Measurements from ENCODE around the gene ALCAM.
"Not testable (repeated sequence)": the region's sequence is repeated elsewhere in the genome, so short reads cannot be mapped to it uniquely, and the experiment has no call there.

The ALCAM gene

DNA sequence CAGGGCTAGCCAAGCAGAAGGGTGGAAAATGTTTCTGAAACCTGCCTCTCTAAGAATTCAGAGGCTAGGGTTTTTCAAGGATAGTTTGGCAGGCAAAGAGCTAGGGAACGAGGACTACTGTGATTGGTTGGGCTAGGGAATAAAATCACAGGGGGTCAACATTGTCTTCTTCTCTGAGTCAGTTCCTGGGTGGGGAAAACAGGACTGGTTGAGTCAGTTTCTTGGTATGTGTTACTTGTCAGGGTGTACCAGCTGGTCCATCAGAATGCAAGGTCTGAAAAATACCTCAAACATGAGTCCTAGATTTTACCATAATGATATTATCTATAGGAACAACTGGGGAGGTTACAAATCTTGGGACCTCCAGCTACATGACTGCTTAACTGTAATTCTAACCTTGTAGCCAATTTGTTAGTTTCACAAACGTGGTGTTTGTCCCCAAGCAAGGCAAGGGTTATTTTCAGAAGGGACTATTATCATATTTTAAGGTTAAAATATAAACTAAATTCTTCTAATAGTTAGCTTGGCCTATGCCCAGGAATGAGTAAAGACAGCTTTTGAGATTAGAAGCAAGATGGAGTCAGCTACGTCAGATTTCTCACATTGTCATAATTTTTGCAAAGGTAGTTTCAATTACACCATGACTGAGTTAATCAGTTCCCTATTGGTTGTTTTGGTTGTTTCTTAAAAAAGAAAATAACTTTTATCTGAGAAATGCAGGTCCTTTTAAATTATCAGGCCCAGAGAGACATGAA, 231.5 kb downstream of the ALCAM start:
- WGBS, 2 experiments: 91 to 93% methylated on average over 2 to 3 of the region's 3 CpGs
- H3K9me3 ChIP-seq (ENCODE audit: control insufficient read depth, low read length): no peaks in the 10 kb centered on the region
- no peaks in the 10 kb centered on the region for H3K4me1 ChIP-seq (ENCODE audit: control insufficient read depth, insufficient read depth, low read length)
- no peak overlapping the region for H3K27ac ChIP-seq (ENCODE audit: insufficient read depth, low read depth, low read length, poor library complexity, severe bottlenecking)
- H3K36me3 ChIP-seq (ENCODE audit: control insufficient read depth, insufficient read depth, low read length): no peaks in the 10 kb centered on the region
- no peak overlapping the region for H3K4me3 ChIP-seq (ENCODE audit: insufficient read depth, low read depth, low read length)
- H3K27me3 ChIP-seq (ENCODE audit: control insufficient read depth, insufficient read depth, low read length, poor library complexity, severe bottlenecking): no peaks in the 10 kb centered on the region

DNA sequence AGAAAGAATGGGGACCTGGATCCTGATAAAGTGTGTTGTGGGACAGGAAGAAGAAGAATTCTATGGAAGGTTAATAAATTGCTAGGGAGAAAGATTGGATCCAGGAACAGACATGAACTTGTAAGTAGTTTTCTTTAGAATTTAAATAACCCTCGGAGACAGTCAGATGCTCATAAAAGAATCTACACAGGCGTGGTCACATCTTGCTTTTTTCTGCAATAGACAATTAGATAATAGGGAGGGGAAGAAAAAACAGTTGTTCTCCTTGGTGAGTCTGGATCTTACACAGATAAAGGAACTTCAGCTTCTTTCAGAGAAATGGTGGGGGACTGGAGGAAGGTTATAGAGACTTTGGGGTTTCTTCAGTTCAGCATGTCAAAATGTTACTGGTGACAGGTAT, 232.6 kb downstream of the ALCAM start:
- no peaks in the 10 kb centered on the region for H3K9me3 ChIP-seq (ENCODE audit: control insufficient read depth, low read length)
- 95 to 96% methylated on average over 2 of the region's 2 CpGs for WGBS, 2 experiments
- no peak overlapping the region for H3K4me3 ChIP-seq (ENCODE audit: insufficient read depth, low read depth, low read length)
- H3K4me1 ChIP-seq (ENCODE audit: control insufficient read depth, insufficient read depth, low read length): no peaks in the 10 kb centered on the region
- no peak overlapping the region for H3K27ac ChIP-seq (ENCODE audit: insufficient read depth, low read depth, low read length, poor library complexity, severe bottlenecking)
- H3K36me3 ChIP-seq (ENCODE audit: control insufficient read depth, insufficient read depth, low read length): no peaks in the 10 kb centered on the region
- no peaks in the 10 kb centered on the region for H3K27me3 ChIP-seq (ENCODE audit: control insufficient read depth, insufficient read depth, low read length, poor library complexity, severe bottlenecking)

DNA sequence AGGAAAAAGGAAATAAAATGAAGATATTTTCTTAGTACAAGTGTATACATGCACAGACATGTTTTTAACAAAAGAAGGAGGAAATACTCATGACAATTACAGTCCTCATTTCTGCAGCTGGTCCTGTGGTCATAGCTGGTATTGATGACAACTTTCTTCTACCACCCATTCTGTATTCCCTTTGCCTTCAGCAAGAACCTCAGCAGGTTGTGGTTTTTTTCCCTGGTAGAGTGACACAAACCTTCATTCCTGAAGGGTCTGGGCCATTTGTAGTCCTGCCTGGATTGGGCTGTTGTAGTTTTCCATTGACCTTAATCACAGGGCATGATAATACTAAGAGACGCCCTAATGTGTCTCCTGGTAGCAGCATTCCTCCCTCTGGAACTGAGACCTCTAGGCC, 235.0 kb downstream of the ALCAM start:
- not testable (repeated sequence) for H3K4me3 ChIP-seq (ENCODE audit: insufficient read depth, low read depth, low read length); H3K4me1 ChIP-seq (ENCODE audit: control insufficient read depth, insufficient read depth, low read length); H3K9me3 ChIP-seq (ENCODE audit: control insufficient read depth, low read length); H3K27me3 ChIP-seq (ENCODE audit: control insufficient read depth, insufficient read depth, low read length, poor library complexity, severe bottlenecking); H3K27ac ChIP-seq (ENCODE audit: insufficient read depth, low read depth, low read length, poor library complexity, severe bottlenecking); H3K36me3 ChIP-seq (ENCODE audit: control insufficient read depth, insufficient read depth, low read length)
- WGBS, 2 experiments: 97 to 100% methylated on average over 1 of the region's 1 CpG

DNA sequence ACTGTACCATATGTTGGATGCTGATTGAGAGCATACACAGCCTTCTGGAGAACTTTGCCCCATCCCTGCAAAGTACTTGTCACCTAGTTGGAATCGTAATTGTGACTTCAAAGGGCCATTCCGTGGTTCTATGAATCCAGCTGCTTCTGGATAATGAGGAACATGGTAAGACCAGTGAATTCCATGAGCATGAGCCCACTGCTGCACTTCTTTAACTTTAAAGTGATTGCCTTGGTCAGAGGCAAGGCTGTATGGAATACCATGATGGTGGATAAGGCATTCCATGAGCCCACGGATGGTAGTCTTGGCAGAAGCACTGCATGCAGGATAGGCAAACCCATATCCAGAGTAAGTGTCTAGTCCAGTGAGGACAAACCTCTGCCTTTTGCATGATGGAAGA, 235.6 kb downstream of the ALCAM start:
- WGBS, 2 experiments: 95% methylated on average over 3 of the region's 3 CpGs
- not testable (repeated sequence) for H3K4me3 ChIP-seq (ENCODE audit: insufficient read depth, low read depth, low read length); H3K36me3 ChIP-seq (ENCODE audit: control insufficient read depth, insufficient read depth, low read length); H3K9me3 ChIP-seq (ENCODE audit: control insufficient read depth, low read length); H3K27ac ChIP-seq (ENCODE audit: insufficient read depth, low read depth, low read length, poor library complexity, severe bottlenecking); H3K4me1 ChIP-seq (ENCODE audit: control insufficient read depth, insufficient read depth, low read length); H3K27me3 ChIP-seq (ENCODE audit: control insufficient read depth, insufficient read depth, low read length, poor library complexity, severe bottlenecking)

DNA sequence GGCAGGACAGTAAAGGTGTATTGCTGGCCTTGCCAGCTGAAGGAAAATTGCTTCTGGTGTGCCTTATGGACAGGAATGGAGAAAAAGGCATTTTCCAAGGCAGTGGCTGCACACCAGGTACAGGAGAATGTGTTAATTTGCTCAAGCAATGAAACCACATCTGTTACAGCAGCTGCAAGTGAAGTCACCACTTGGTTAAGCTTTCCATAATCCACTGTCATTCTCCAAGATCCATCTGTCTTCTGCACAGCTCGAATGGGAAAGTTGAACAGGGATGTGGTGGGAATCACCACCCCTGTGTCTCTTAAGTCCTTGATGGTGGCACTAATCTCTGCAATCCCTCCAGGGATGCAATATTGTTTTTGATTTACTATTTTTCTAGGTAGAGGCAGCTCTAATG, 236.8 kb downstream of the ALCAM start:
- not testable (repeated sequence) for H3K9me3 ChIP-seq (ENCODE audit: control insufficient read depth, low read length); H3K36me3 ChIP-seq (ENCODE audit: control insufficient read depth, insufficient read depth, low read length); H3K4me3 ChIP-seq (ENCODE audit: insufficient read depth, low read depth, low read length); H3K4me1 ChIP-seq (ENCODE audit: control insufficient read depth, insufficient read depth, low read length); H3K27ac ChIP-seq (ENCODE audit: insufficient read depth, low read depth, low read length, poor library complexity, severe bottlenecking); H3K27me3 ChIP-seq (ENCODE audit: control insufficient read depth, insufficient read depth, low read length, poor library complexity, severe bottlenecking)
- WGBS, 2 experiments: 91 to 95% methylated on average over 1 of the region's 1 CpG

DNA sequence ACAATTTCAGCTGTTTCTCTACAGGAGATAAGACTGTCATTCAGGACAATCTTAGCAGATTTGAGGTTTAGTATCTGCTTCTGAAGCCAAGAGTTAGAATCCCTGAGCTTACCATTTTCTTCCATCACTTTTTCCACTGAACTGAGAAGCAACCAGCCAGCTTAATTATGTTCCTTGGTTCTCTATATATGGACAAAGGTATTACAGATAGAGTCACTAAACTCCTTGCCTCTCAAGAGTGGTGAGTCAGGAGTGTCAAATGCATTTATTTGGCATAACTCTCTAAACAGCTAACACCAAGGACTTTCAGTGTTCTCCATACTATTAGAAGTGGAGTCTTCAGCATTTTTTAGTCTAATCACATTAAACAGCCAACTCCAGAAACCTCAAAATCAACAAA, 239.3 kb downstream of the ALCAM start:
- Histone ChIP-seq H3K4me3 (ENCODE audit: insufficient read depth, low read depth, low read length) (no peak overlapping the region), H3K9me3 (ENCODE audit: control insufficient read depth, low read length) (no peaks in the 10 kb centered on the region), H3K27me3 (ENCODE audit: control insufficient read depth, insufficient read depth, low read length, poor library complexity, severe bottlenecking) (no peaks in the 10 kb centered on the region), H3K27ac (ENCODE audit: insufficient read depth, low read depth, low read length, poor library complexity, severe bottlenecking) (no peak overlapping the region), H3K4me1 (ENCODE audit: control insufficient read depth, insufficient read depth, low read length) (no peaks in the 10 kb centered on the region), H3K36me3 (ENCODE audit: control insufficient read depth, insufficient read depth, low read length) (no peaks in the 10 kb centered on the region)

DNA sequence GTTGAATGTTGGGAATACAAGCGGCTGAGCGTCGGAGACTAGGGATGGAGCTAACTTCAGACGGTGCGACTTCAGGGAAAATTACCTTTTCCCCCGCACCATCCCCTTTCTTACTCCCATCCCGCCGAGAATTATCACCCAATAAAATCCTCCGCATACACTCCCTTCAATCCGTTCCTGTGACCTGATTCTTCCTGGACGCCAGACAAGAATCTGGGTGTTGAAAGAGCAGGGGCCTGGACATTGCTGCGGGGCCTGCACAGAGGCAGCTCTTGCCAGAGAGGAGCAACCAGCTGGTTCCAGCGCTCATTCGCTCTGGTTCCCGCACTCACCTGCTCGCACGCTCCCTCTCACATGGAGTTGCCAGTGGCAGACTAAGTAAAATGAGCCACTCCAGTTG, 241.9 kb downstream of the ALCAM start:
- H3K4me1 ChIP-seq (ENCODE audit: control insufficient read depth, insufficient read depth, low read length): peaks cover 8% of the 10 kb centered on the region
- no peaks in the 10 kb centered on the region for H3K9me3 ChIP-seq (ENCODE audit: control insufficient read depth, low read length)
- no peak overlapping the region for H3K27ac ChIP-seq (ENCODE audit: insufficient read depth, low read depth, low read length, poor library complexity, severe bottlenecking)
- H3K36me3 ChIP-seq (ENCODE audit: control insufficient read depth, insufficient read depth, low read length): no peaks in the 10 kb centered on the region
- no peak overlapping the region for H3K4me3 ChIP-seq (ENCODE audit: insufficient read depth, low read depth, low read length)
- H3K27me3 ChIP-seq (ENCODE audit: control insufficient read depth, insufficient read depth, low read length, poor library complexity, severe bottlenecking): no peaks in the 10 kb centered on the region
- 92% methylated on average over 17 of the region's 17 CpGs for WGBS, 2 experiments

DNA sequence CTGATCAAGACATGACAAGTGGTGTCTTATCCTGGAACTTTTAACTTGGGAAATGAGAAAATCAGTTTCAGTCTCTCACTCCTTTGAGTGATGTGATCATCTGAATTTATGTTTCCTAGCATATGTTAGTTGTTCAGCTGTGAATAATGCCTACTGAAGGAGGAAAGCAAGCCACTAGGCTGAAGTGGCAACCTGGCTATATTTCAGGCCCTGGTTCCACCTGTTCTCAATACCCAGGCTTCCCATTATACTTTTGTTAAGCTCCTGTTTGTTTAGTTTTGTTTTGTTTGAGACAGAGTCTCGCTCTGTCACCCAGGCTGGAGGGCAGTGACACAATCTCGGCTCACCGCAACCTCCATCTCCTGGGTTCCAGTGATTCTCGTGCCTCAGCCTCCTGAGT, 243.8 kb downstream of the ALCAM start:
- H3K27me3 ChIP-seq (ENCODE audit: control insufficient read depth, insufficient read depth, low read length, poor library complexity, severe bottlenecking): no peaks in the 10 kb centered on the region
- H3K36me3 ChIP-seq (ENCODE audit: control insufficient read depth, insufficient read depth, low read length): no peaks in the 10 kb centered on the region
- no peak overlapping the region for H3K27ac ChIP-seq (ENCODE audit: insufficient read depth, low read depth, low read length, poor library complexity, severe bottlenecking)
- 92 to 96% methylated on average over 4 of the region's 4 CpGs for WGBS, 2 experiments
- H3K4me3 ChIP-seq (ENCODE audit: insufficient read depth, low read depth, low read length): no peak overlapping the region
- no peaks in the 10 kb centered on the region for H3K9me3 ChIP-seq (ENCODE audit: control insufficient read depth, low read length)
- peaks cover 8% of the 10 kb centered on the region for H3K4me1 ChIP-seq (ENCODE audit: control insufficient read depth, insufficient read depth, low read length)

DNA sequence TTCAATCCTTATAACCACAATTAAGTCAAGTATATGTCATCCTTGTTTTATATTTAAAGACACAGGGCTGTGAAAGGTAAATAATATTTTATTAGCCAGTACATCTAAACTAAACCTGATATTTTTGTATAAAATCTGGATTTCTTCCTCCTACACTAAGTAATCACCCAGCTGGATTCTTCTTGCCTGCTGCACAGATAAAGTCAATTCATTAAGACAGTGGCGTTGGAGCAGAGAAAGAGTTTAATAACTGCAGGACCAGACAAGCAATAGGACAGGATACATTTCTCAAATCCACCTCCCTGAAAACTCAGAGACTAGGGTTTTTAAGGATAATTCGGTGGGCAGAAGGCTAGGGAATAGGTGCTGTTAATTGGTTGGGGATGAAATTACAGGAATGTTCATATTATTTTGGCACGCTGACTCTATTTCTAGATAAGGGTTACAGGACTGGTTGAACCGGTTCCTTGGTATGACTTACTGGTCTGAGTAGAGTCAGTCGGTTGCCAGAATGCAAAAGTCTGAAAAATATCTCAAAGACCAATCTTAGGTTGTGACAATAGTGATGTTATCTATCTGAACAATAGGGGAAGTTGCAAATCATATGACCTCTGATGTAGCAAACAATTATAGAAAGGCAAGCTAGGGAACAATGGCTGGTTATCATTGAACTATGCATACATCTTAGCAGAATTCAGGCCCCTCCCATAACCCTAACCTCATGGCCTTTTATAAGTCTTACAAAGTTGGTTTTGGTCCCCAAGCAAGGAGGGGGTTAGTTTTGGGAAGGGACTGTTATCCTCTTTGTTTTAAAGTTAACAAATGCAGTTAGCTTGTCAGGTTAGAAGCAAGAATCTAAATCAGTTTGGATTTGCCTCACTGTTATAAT, 244.8 kb downstream of the ALCAM start:
- no peak overlapping the region for H3K4me3 ChIP-seq (ENCODE audit: insufficient read depth, low read depth, low read length)
- H3K9me3 ChIP-seq (ENCODE audit: control insufficient read depth, low read length): no peaks in the 10 kb centered on the region
- H3K27me3 ChIP-seq (ENCODE audit: control insufficient read depth, insufficient read depth, low read length, poor library complexity, severe bottlenecking): no peaks in the 10 kb centered on the region
- peaks cover 8% of the 10 kb centered on the region for H3K4me1 ChIP-seq (ENCODE audit: control insufficient read depth, insufficient read depth, low read length)
- 94 to 98% methylated on average over 5 of the region's 5 CpGs for WGBS, 2 experiments
- no peak overlapping the region for H3K27ac ChIP-seq (ENCODE audit: insufficient read depth, low read depth, low read length, poor library complexity, severe bottlenecking)
- no peaks in the 10 kb centered on the region for H3K36me3 ChIP-seq (ENCODE audit: control insufficient read depth, insufficient read depth, low read length)

DNA sequence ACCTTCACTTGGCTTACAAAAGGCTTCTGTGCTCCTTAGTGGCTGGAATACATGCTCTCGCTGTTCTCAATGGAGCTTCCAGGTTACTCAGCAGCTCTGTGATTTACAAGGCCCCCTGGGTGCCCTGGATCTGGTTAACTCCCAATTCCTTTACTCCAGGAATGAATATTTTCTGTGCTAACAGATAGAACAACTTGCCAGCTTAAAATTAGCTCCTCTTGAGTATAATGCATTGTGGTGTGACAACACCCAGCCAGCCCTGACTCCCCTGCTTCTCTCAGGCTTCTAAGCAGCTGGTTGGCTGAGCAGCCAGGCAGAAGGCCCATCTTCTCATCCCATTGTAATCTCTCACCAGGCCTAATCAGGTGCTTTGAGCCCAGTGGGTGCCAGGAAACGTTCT, 246.4 kb downstream of the ALCAM start:
- H3K27ac ChIP-seq (ENCODE audit: insufficient read depth, low read depth, low read length, poor library complexity, severe bottlenecking): no peak overlapping the region
- WGBS, 2 experiments: 42 to 46% methylated on average over 2 of the region's 2 CpGs
- H3K9me3 ChIP-seq (ENCODE audit: control insufficient read depth, low read length): no peaks in the 10 kb centered on the region
- peaks cover 8% of the 10 kb centered on the region for H3K4me1 ChIP-seq (ENCODE audit: control insufficient read depth, insufficient read depth, low read length)
- no peaks in the 10 kb centered on the region for H3K27me3 ChIP-seq (ENCODE audit: control insufficient read depth, insufficient read depth, low read length, poor library complexity, severe bottlenecking)
- no peak overlapping the region for H3K4me3 ChIP-seq (ENCODE audit: insufficient read depth, low read depth, low read length)
- no peaks in the 10 kb centered on the region for H3K36me3 ChIP-seq (ENCODE audit: control insufficient read depth, insufficient read depth, low read length)
